ENCODE data around the gene GFY. TPM values are rescaled to one million over a fixed set of nuclear protein-coding genes. Genes with fewer than 3 reads are reported as not detected.

The GFY gene
- total and polyA plus RNA-seq, 2 donors from 2014 or later = not detected

- intact Hi-C loops (cut with DNase I) = no loop called here
- FAIRE-seq (no peak), DNase-seq (no peak)
- TF ChIP-seq CTCF (IDR thresholded peaks at IDR 0.05; ENCODE audit: borderline replicate concordance, extremely low read depth, insufficient read depth) = no peak
- Histone ChIP-seq H3K27ac (ENCODE audit: low read depth in 2 of 2, low read length in 2 of 2) (no peak overlapping the region), H3K9ac (ENCODE audit: low read length in 3 of 3) (no peak overlapping the region), H3K4me3 (ENCODE audit: low read length in 3 of 3) (no peak overlapping the region), H3K27me3 (ENCODE audit: control insufficient read depth, insufficient read depth, low read length) (peaks cover 74% of the 10 kb centered on the region), H3K36me3 (ENCODE audit: control insufficient read depth in 2 of 3, insufficient read depth in 3 of 3, low read length in 3 of 3) (no peaks in the 10 kb centered on the region), H3K4me1 (ENCODE audit: control insufficient read depth in 2 of 3, insufficient read depth in 2 of 3, low read depth in 1 of 3, low read length in 3 of 3) (peaks cover 0 to 5% (median 0%) of the 10 kb centered on the region in 3 donors), H3K9me3 (ENCODE audit: control insufficient read depth in 2 of 3, insufficient read depth in 1 of 3, low read length in 3 of 3) (no peaks in the 10 kb centered on the region)
Observed at GRCh38 chr19:49427339-49427738, 2.2 kb downstream of the GFY start.

GRCh38 chr19:49427855-49428546 is 2.8 kb downstream of the GFY start:
- no peak for DNase-seq
- no peak for TF ChIP-seq CTCF (IDR thresholded peaks at IDR 0.05; ENCODE audit: borderline replicate concordance, extremely low read depth, insufficient read depth)

GRCh38 chr19:49428547-49429451 is 3.6 kb downstream of the GFY start:
- Histone ChIP-seq H3K27ac (ENCODE audit: low read depth in 2 of 2, low read length in 2 of 2) (no peak overlapping the region), H3K9ac (ENCODE audit: low read length in 3 of 3) (no peak overlapping the region), H3K27me3 (ENCODE audit: control insufficient read depth, insufficient read depth, low read length) (peaks cover 71% of the 10 kb centered on the region), H3K9me3 (ENCODE audit: control insufficient read depth in 2 of 3, insufficient read depth in 1 of 3, low read length in 3 of 3) (no peaks in the 10 kb centered on the region), H3K4me3 (ENCODE audit: low read length in 3 of 3) (no peak overlapping the region), H3K36me3 (ENCODE audit: control insufficient read depth in 2 of 3, insufficient read depth in 3 of 3, low read length in 3 of 3) (no peaks in the 10 kb centered on the region), H3K4me1 (ENCODE audit: control insufficient read depth in 2 of 3, insufficient read depth in 2 of 3, low read depth in 1 of 3, low read length in 3 of 3) (no peaks in the 10 kb centered on the region)
- intact Hi-C loops (cut with DNase I) = no loop called here
- TF ChIP-seq CTCF (IDR thresholded peaks at IDR 0.05; ENCODE audit: borderline replicate concordance, extremely low read depth, insufficient read depth) = no peak
- FAIRE-seq (no peak), DNase-seq (no peak)

More at GRCh38 chr19:49427855-49428546, 2.8 kb downstream of the GFY start:
- Histone ChIP-seq H3K9ac (ENCODE audit: low read length in 3 of 3) (no peak overlapping the region), H3K27ac (ENCODE audit: low read depth in 2 of 2, low read length in 2 of 2) (no peak overlapping the region), H3K9me3 (ENCODE audit: control insufficient read depth in 2 of 3, insufficient read depth in 1 of 3, low read length in 3 of 3) (no peaks in the 10 kb centered on the region), H3K36me3 (ENCODE audit: control insufficient read depth in 2 of 3, insufficient read depth in 3 of 3, low read length in 3 of 3) (no peaks in the 10 kb centered on the region), H3K4me1 (ENCODE audit: control insufficient read depth in 2 of 3, insufficient read depth in 2 of 3, low read depth in 1 of 3, low read length in 3 of 3) (no peaks in the 10 kb centered on the region), H3K27me3 (ENCODE audit: control insufficient read depth, insufficient read depth, low read length) (peaks cover 69% of the 10 kb centered on the region), H3K4me3 (ENCODE audit: low read length in 3 of 3) (no peak overlapping the region)
- intact Hi-C loops (cut with DNase I) = no loop called here
- FAIRE-seq = no peak

Data from kidney (tissue), 14 donors.